HepG2 (cell line): ENCODE data around the gene SIN3A. TPM values are rescaled to one million over a fixed set of nuclear protein-coding genes. Genes with fewer than 3 reads are reported as not detected.

ENCODE experiments used
- ARNTL ChIP-seq: sonication (generic); formaldehyde crosslinking; IDR thresholded peaks from 2 replicates; pipeline ENCODE4 v1.4.0; 2020; ENCODE audit warnings: mild to moderate bottlenecking, missing genetic modification reagents
- CSRNP2 ChIP-seq: sonication (generic); formaldehyde crosslinking; conservative IDR thresholded peaks from 2 replicates; pipeline ENCODE4 v1.8.0; 2022; ENCODE audit warnings: low read depth, missing genetic modification reagents
- DNMT3B ChIP-seq: conservative IDR thresholded peaks from 2 replicates; pipeline ENCODE4 v1.6.1; 2016; ENCODE audit warnings: missing biosample characterization, control low read depth
- GZF1 ChIP-seq: sonication (generic); formaldehyde crosslinking; IDR thresholded peaks from 2 replicates; pipeline ENCODE4 v1.5.1; 2020; ENCODE audit warnings: mild to moderate bottlenecking, missing genetic modification reagents
- MEIS2 ChIP-seq: sonication (generic); formaldehyde crosslinking; IDR thresholded peaks from 2 replicates; pipeline ENCODE4 v1.9.0; 2021; ENCODE audit warnings: mild to moderate bottlenecking, missing genetic modification reagents
- MLXIP ChIP-seq: sonication (generic); formaldehyde crosslinking; IDR thresholded peaks from 2 replicates; pipeline ENCODE4 v1.9.0; 2021; ENCODE audit warnings: missing genetic modification reagents, borderline replicate concordance
- NR2F6 ChIP-seq, 2 experiments: IDR thresholded peaks; 2 replicates each; pipeline ENCODE4 v1.6.1; 2016; ENCODE audit warnings: antibody characterized with exemption in 1 of 2, mild to moderate bottlenecking in 1 of 2
- PHF21A ChIP-seq: sonication (generic); formaldehyde crosslinking; IDR thresholded peaks from 2 replicates; pipeline ENCODE4 v1.5.0; 2020; ENCODE audit warnings: mild to moderate bottlenecking, missing genetic modification reagents
- POLR2A ChIP-seq, 2 experiments: IDR thresholded peaks; 2 replicates each; pipeline ENCODE4 v1.6.1; 2011; ENCODE audit warnings: low read depth in 2 of 2, low read length in 2 of 2, mild to moderate bottlenecking in 1 of 2, moderate library complexity in 1 of 2; ENCODE audit not compliant: insufficient read depth in 1 of 2
- RNF2 ChIP-seq: fragments of 450-650 bp; conservative IDR thresholded peaks from 2 replicates; pipeline ENCODE4 v1.6.1; 2016; ENCODE audit warnings: low read depth
- SETDB1 ChIP-seq: sonication (generic); formaldehyde crosslinking; IDR thresholded peaks from 2 replicates; pipeline ENCODE4 v1.5.1; 2020; ENCODE audit warnings: missing genetic modification reagents, mild to moderate bottlenecking, borderline replicate concordance
- SP1 ChIP-seq, 2 experiments: fragments of 450-650 bp in 1 of 2; sonication (generic) in 1 of 2; formaldehyde crosslinking in 1 of 2; IDR thresholded peaks; 2 replicates each; pipeline versions ENCODE4 v1.4.0 to v1.6.1; 2016 to 2020; ENCODE audit warnings: missing genetic modification reagents in 1 of 2
- SP140L ChIP-seq: sonication (generic); formaldehyde crosslinking; IDR thresholded peaks from 2 replicates; pipeline ENCODE4 v1.4.0; 2020; ENCODE audit warnings: missing genetic modification reagents, borderline replicate concordance
- TFAP4 ChIP-seq: sonication (generic); IDR thresholded peaks from 2 replicates; pipeline ENCODE4 v1.6.1; 2016; ENCODE audit warnings: low read depth, borderline replicate concordance
- TOE1 ChIP-seq: sonication (generic); formaldehyde crosslinking; IDR thresholded peaks from 2 replicates; pipeline ENCODE4 v1.4.0; 2020; ENCODE audit warnings: mild to moderate bottlenecking, missing genetic modification reagents
- UBTF ChIP-seq: sonication (generic); formaldehyde crosslinking; IDR thresholded peaks from 2 replicates; pipeline ENCODE4 v1.4.0; 2020; ENCODE audit warnings: mild to moderate bottlenecking, missing genetic modification reagents
- ZNF331 ChIP-seq: sonication (generic); formaldehyde crosslinking; IDR thresholded peaks from 2 replicates; pipeline ENCODE4 v1.4.0; 2020; ENCODE audit warnings: missing genetic modification reagents
- ZNF432 ChIP-seq: sonication (generic); formaldehyde crosslinking; IDR thresholded peaks from 2 replicates; pipeline ENCODE4 v1.5.0; 2020; ENCODE audit warnings: missing genetic modification reagents, mild to moderate bottlenecking, borderline replicate concordance
- ZNF547 ChIP-seq: sonication (generic); formaldehyde crosslinking; IDR thresholded peaks from 2 replicates; pipeline ENCODE4 v1.5.1; 2020; ENCODE audit warnings: mild to moderate bottlenecking, missing genetic modification reagents
- ZNF570 ChIP-seq: sonication (generic); formaldehyde crosslinking; IDR thresholded peaks from 2 replicates; pipeline ENCODE4 v1.4.0; 2020; ENCODE audit warnings: mild to moderate bottlenecking, missing genetic modification reagents, borderline replicate concordance
- ZNF576 ChIP-seq: sonication (generic); formaldehyde crosslinking; IDR thresholded peaks from 2 replicates; pipeline ENCODE4 v1.4.0; 2020; ENCODE audit warnings: mild to moderate bottlenecking, missing genetic modification reagents
- ZNF790 ChIP-seq: sonication (generic); formaldehyde crosslinking; IDR thresholded peaks from 2 replicates; pipeline ENCODE4 v1.8.0; 2022; ENCODE audit warnings: missing genetic modification reagents, mild to moderate bottlenecking, borderline replicate concordance
- polyA plus RNA-seq, 8 experiments: library from polyadenylated mRNA; depleted of rRNA in 3 of 8; stranded (reverse) in 7 of 8; unstranded in 1 of 8; fragments of >200 nt; fragmentation: Illumina TruSeq in 4 of 8; extraction: Trizol in 4 of 8; gene quantifications; 2 replicates each; pipeline versions ENCODE4 v1.2.1 to v1.2.3, GENCODE V29; 2011 to 2016; ENCODE audit warnings: low read depth in 4 of 8, missing spikeins in 1 of 8, mixed read lengths in 1 of 8; ENCODE audit not compliant: insufficient read depth in 1 of 8
- total RNA-seq, 5 experiments: library from RNA; depleted of rRNA; stranded (reverse); fragments of >200 nt; fragmentation: Illumina TruSeq; extraction: Trizol; gene quantifications; 2 replicates each; pipeline ENCODE4 v1.2.3, GENCODE V29; 2016; ENCODE audit warnings: low read depth in 1 of 5

Gene SIN3A
- total and polyA plus RNA-seq, 2 of the 13 experiments (the other 11 are each of a cell fraction or from before 2014, with no cell fraction given): 16.1 to 28.1 TPM

GRCh38 chr15:75335705-75336355, 115.7 kb downstream of the SIN3A start, which contains the start of gene COMMD4 (continued):
- TF ChIP-seq ZNF547 (CRISPR knock-in tag) (peak; percentile 68), UBTF (peak; percentile 69), MLXIP (CRISPR knock-in tag) (no peak), ARNTL (CRISPR knock-in tag) (peak; percentile 48; the same call in 1 of the 2 replicates), ZNF570 (CRISPR knock-in tag) (no peak), TOE1 (CRISPR knock-in tag) (no peak; the same call in 1 of the 2 replicates), ZNF331 (CRISPR knock-in tag) (peak; percentile 83), GZF1 (CRISPR knock-in tag) (no peak), RNF2 (0 out of 2 replicates have a peak, but pooled peaks have one; percentile 69), TFAP4 (peak; percentile 60; the same call in 1 of the 2 replicates), POLR2A (IDR thresholded peaks at IDR 0.05; ENCODE audit: insufficient read depth in 1 of 2, low read depth in 2 of 2, low read length in 2 of 2) (peak; percentile 40 to 61; a peak in 2 of 4 replicates), ZNF432 (CRISPR knock-in tag) (no peak), PHF21A (CRISPR knock-in tag) (peak; percentile 93), SP1 (IDR thresholded peaks at IDR 0.05) (no peak), SP1 (CRISPR knock-in tag; IDR thresholded peaks at IDR 0.05) (peak; percentile 69), MEIS2 (CRISPR knock-in tag) (no peak), SP140L (no peak), CSRNP2 (CRISPR knock-in tag) (no peak), NR2F6 (IDR thresholded peaks at IDR 0.05) (no peak), NR2F6 (CRISPR knock-in tag; IDR thresholded peaks at IDR 0.05) (peak; percentile 47; the same call in 1 of the 2 replicates), ZNF790 (peak; percentile 59; the same call in 1 of the 2 replicates), SETDB1 (no peak), ZNF576 (CRISPR knock-in tag) (no peak), DNMT3B (no peak)
